WTC11 (cell line): Measurements from ENCODE around the gene C7. TPM values are rescaled to one million over a fixed set of nuclear protein-coding genes. Genes with fewer than 3 reads are reported as not detected.

ENCODE experiments used
- ATAC-seq: fragments of 200-7000 bp; cut with Tn5 transposase; 2 replicates; pipeline ENCODE4 v1.10.0; 2021; ENCODE audit warnings: mild to moderate bottlenecking, moderate library complexity
- CTCF ChIA-PET: fragments of 300-600 bp; sonication (Branson Sonifier 250); formaldehyde crosslinking; loops from one replicate; lab custom pipeline; 2021; ENCODE audit warnings: antibody characterized with exemption; lab: Charles Lee
- POLR2A ChIA-PET: fragments of 350-600 bp; sonication (Branson Sonifier 250); formaldehyde crosslinking; loops from one replicate; lab custom pipeline; 2021; ENCODE audit warnings: antibody characterized with exemption; lab: Charles Lee
- DNase-seq: peaks from one replicate; pipeline ENCODE4 v3.0.0; 2021; ENCODE audit warnings: low spot score
- H3K27ac Mint-ChIP-seq: 2 replicates; pipeline ENCODE4 v1.8.0; 2021; ENCODE audit warnings: mixed read lengths
- H3K27me3 Mint-ChIP-seq: 2 replicates; pipeline ENCODE4 v1.8.0; 2021; ENCODE audit warnings: low read depth, mild to moderate bottlenecking, moderate library complexity, mixed read lengths
- H3K36me3 Mint-ChIP-seq: 2 replicates; pipeline ENCODE4 v1.8.0; 2021; ENCODE audit warnings: mixed read lengths
- H3K4me1 Mint-ChIP-seq: 2 replicates; pipeline ENCODE4 v1.8.0; 2022; ENCODE audit warnings: mixed read lengths
- H3K4me3 Mint-ChIP-seq: 2 replicates; pipeline ENCODE4 v1.8.0; 2021; ENCODE audit warnings: mild to moderate bottlenecking, moderate library complexity, mixed read lengths
- H3K9me3 Mint-ChIP-seq: 2 replicates; pipeline ENCODE4 v1.8.0; 2021; ENCODE audit warnings: mixed read lengths
- ATF1 ChIP-seq: sonication (generic); formaldehyde crosslinking; IDR thresholded peaks from 2 replicates; pipeline ENCODE4 v1.8.1; 2023; ENCODE audit warnings: mild to moderate bottlenecking, moderate library complexity, missing genetic modification reagents
- E2F1 ChIP-seq: sonication (generic); formaldehyde crosslinking; IDR thresholded peaks from 2 replicates; pipeline ENCODE4 v1.8.0; 2022; ENCODE audit warnings: mild to moderate bottlenecking, missing genetic modification reagents
- ELF4 ChIP-seq: sonication (generic); formaldehyde crosslinking; IDR thresholded peaks from 2 replicates; pipeline ENCODE4 v1.8.1; 2022; ENCODE audit warnings: low read depth, mild to moderate bottlenecking, moderate library complexity, missing genetic modification reagents
- FOXJ3 ChIP-seq: sonication (generic); formaldehyde crosslinking; IDR thresholded peaks from 2 replicates; pipeline ENCODE4 v1.9.0; 2021; ENCODE audit warnings: missing genetic modification reagents, mild to moderate bottlenecking, borderline replicate concordance
- GABPB1 ChIP-seq: sonication (generic); formaldehyde crosslinking; IDR thresholded peaks from 2 replicates; pipeline ENCODE4 v1.8.1; 2023; ENCODE audit warnings: mild to moderate bottlenecking, missing genetic modification reagents
- GRHL2 ChIP-seq: fragments of 250-450 bp; sonication (Bioruptor Pico); IDR thresholded peaks from 2 replicates; pipeline ENCODE4 v1.8.0; 2022; ENCODE audit warnings: mild to moderate bottlenecking, moderate library complexity; ENCODE audit not compliant: insufficient replicate concordance, severe bottlenecking
- IRF2 ChIP-seq: sonication (generic); formaldehyde crosslinking; IDR thresholded peaks from 2 replicates; pipeline ENCODE4 v1.8.0; 2022; ENCODE audit warnings: low read depth, missing genetic modification reagents, borderline replicate concordance
- KAT7 ChIP-seq: sonication (generic); formaldehyde crosslinking; IDR thresholded peaks from 2 replicates; pipeline ENCODE4 v1.8.1; 2023; ENCODE audit warnings: missing genetic modification reagents, mild to moderate bottlenecking, borderline replicate concordance
- MYBL2 ChIP-seq: sonication (generic); formaldehyde crosslinking; IDR thresholded peaks from 2 replicates; pipeline ENCODE4 v1.8.1; 2023; ENCODE audit warnings: mild to moderate bottlenecking, moderate library complexity, missing genetic modification reagents
- NFATC4 ChIP-seq: fragments of 250-450 bp; sonication (Bioruptor Pico); IDR thresholded peaks from 2 replicates; pipeline ENCODE4 v1.9.0; 2021; ENCODE audit warnings: mild to moderate bottlenecking
- NFE2L1 ChIP-seq: sonication (generic); formaldehyde crosslinking; IDR thresholded peaks from 2 replicates; pipeline ENCODE4 v1.8.1; 2023; ENCODE audit warnings: missing genetic modification reagents
- RELA ChIP-seq: sonication (generic); formaldehyde crosslinking; IDR thresholded peaks from 2 replicates; pipeline ENCODE4 v1.8.1; 2022; ENCODE audit warnings: missing genetic modification reagents, mild to moderate bottlenecking, borderline replicate concordance
- SOX15 ChIP-seq: fragments of 250-450 bp; sonication (Bioruptor Pico); IDR thresholded peaks from 2 replicates; pipeline ENCODE4 v1.9.0; 2021; ENCODE audit warnings: mild to moderate bottlenecking
- SP1 ChIP-seq: sonication (generic); formaldehyde crosslinking; conservative IDR thresholded peaks from 2 replicates; pipeline ENCODE4 v1.8.1; 2022; ENCODE audit warnings: missing genetic modification reagents
- ZNF317 ChIP-seq: sonication (generic); formaldehyde crosslinking; IDR thresholded peaks from 2 replicates; pipeline ENCODE4 v1.8.1; 2023; ENCODE audit warnings: low read depth, mild to moderate bottlenecking, moderate library complexity, missing genetic modification reagents, borderline replicate concordance
- total RNA-seq: library from RNA; stranded (reverse); gene quantifications from 3 replicates; pipeline ENCODE4 v1.2.3, GENCODE V29; 2021
- TF ChIP-seq, protein P1 (sequence below): fragments of 250-450 bp; sonication (Bioruptor Pico); IDR thresholded peaks from 2 replicates; pipeline ENCODE4 v1.9.0; 2021; ENCODE audit warnings: mild to moderate bottlenecking, borderline replicate concordance
- TF ChIP-seq, protein P2 (sequence below): sonication (generic); formaldehyde crosslinking; IDR thresholded peaks from 2 replicates; pipeline ENCODE4 v1.8.1; 2022; ENCODE audit warnings: mild to moderate bottlenecking, missing genetic modification reagents, moderate library complexity, borderline replicate concordance
- TF ChIP-seq, protein P3 (sequence below): sonication (generic); formaldehyde crosslinking; IDR thresholded peaks from 2 replicates; pipeline ENCODE4 v1.8.1; 2022; ENCODE audit warnings: missing genetic modification reagents, borderline replicate concordance
- TF ChIP-seq, protein P4 (sequence below): sonication (generic); formaldehyde crosslinking; conservative IDR thresholded peaks from 2 replicates; pipeline ENCODE4 v1.8.1; 2022; ENCODE audit warnings: mild to moderate bottlenecking, missing genetic modification reagents
- TF ChIP-seq, protein P5 (sequence below): sonication (generic); formaldehyde crosslinking; IDR thresholded peaks from 2 replicates; pipeline ENCODE4 v1.8.0; 2022; ENCODE audit warnings: mild to moderate bottlenecking, missing genetic modification reagents

Gene C7
- total RNA-seq, 1 experiment from 2014 or later, result 4.5 TPM

DNA sequence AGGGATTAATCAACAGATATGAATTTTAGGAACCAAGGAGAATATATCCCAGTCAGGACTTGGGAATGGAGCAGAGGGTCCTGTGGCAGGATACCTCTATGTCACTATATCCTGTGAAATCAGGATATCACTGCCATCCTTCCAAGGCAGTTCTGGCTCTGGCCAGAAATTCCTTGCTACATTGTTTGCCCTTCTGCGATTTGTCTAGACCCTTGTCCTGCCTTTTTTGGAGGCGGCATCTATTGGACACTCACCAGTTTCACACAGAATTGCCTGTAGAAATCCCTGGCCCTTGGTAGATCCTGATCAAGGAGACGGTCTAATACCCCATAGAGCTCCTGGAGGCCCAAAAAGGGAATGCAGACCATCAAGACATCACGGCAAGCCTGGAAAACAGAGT is 90.7 kb downstream of the C7 start:
- no peak for ATAC-seq
- H3K4me1 Mint-ChIP-seq, result no peaks in the 10 kb centered on the region
- H3K4me3 Mint-ChIP-seq, result no peak overlapping the region
- ChIA-PET POLR2A (no interaction called here), CTCF (no interaction called here)
- TF ChIP-seq GABPB1 (CRISPR knock-in tag), result no peak
- no peak for TF ChIP-seq NFATC4 (CRISPR knock-in tag)
- TF ChIP-seq SP1 (CRISPR knock-in tag), result no peak
- no peak for TF ChIP-seq MYBL2 (CRISPR knock-in tag)
- no peak for TF ChIP-seq GRHL2 (CRISPR knock-in tag)
- TF ChIP-seq ZNF317 (CRISPR knock-in tag), result no peak
- TF ChIP-seq RELA, result no peak
- TF ChIP-seq E2F1 (CRISPR knock-in tag), result no peak
- no peak for TF ChIP-seq KAT7 (CRISPR knock-in tag)
- no peak for TF ChIP-seq IRF2 (CRISPR knock-in tag)
- TF ChIP-seq, protein P1, sequence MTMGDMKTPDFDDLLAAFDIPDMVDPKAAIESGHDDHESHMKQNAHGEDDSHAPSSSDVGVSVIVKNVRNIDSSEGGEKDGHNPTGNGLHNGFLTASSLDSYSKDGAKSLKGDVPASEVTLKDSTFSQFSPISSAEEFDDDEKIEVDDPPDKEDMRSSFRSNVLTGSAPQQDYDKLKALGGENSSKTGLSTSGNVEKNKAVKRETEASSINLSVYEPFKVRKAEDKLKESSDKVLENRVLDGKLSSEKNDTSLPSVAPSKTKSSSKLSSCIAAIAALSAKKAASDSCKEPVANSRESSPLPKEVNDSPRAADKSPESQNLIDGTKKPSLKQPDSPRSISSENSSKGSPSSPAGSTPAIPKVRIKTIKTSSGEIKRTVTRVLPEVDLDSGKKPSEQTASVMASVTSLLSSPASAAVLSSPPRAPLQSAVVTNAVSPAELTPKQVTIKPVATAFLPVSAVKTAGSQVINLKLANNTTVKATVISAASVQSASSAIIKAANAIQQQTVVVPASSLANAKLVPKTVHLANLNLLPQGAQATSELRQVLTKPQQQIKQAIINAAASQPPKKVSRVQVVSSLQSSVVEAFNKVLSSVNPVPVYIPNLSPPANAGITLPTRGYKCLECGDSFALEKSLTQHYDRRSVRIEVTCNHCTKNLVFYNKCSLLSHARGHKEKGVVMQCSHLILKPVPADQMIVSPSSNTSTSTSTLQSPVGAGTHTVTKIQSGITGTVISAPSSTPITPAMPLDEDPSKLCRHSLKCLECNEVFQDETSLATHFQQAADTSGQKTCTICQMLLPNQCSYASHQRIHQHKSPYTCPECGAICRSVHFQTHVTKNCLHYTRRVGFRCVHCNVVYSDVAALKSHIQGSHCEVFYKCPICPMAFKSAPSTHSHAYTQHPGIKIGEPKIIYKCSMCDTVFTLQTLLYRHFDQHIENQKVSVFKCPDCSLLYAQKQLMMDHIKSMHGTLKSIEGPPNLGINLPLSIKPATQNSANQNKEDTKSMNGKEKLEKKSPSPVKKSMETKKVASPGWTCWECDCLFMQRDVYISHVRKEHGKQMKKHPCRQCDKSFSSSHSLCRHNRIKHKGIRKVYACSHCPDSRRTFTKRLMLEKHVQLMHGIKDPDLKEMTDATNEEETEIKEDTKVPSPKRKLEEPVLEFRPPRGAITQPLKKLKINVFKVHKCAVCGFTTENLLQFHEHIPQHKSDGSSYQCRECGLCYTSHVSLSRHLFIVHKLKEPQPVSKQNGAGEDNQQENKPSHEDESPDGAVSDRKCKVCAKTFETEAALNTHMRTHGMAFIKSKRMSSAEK (CRISPR knock-in tag), result no peak
- no peak for TF ChIP-seq FOXJ3
- TF ChIP-seq SOX15 (CRISPR knock-in tag), result no peak
- TF ChIP-seq, protein P2, sequence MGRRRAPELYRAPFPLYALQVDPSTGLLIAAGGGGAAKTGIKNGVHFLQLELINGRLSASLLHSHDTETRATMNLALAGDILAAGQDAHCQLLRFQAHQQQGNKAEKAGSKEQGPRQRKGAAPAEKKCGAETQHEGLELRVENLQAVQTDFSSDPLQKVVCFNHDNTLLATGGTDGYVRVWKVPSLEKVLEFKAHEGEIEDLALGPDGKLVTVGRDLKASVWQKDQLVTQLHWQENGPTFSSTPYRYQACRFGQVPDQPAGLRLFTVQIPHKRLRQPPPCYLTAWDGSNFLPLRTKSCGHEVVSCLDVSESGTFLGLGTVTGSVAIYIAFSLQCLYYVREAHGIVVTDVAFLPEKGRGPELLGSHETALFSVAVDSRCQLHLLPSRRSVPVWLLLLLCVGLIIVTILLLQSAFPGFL, result no peak
- TF ChIP-seq, protein P3, sequence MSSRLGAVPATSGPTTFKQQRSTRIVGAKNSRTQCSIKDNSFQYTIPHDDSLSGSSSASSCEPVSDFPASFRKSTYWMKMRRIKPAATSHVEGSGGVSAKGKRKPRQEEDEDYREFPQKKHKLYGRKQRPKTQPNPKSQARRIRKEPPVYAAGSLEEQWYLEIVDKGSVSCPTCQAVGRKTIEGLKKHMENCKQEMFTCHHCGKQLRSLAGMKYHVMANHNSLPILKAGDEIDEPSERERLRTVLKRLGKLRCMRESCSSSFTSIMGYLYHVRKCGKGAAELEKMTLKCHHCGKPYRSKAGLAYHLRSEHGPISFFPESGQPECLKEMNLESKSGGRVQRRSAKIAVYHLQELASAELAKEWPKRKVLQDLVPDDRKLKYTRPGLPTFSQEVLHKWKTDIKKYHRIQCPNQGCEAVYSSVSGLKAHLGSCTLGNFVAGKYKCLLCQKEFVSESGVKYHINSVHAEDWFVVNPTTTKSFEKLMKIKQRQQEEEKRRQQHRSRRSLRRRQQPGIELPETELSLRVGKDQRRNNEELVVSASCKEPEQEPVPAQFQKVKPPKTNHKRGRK (CRISPR knock-in tag), result no peak
- TF ChIP-seq, protein P4, sequence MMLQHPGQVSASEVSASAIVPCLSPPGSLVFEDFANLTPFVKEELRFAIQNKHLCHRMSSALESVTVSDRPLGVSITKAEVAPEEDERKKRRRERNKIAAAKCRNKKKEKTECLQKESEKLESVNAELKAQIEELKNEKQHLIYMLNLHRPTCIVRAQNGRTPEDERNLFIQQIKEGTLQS, result no peak
- no peak for TF ChIP-seq NFE2L1 (CRISPR knock-in tag)
- TF ChIP-seq ELF4, result no peak
- no peak for TF ChIP-seq ATF1 (CRISPR knock-in tag)
- TF ChIP-seq, protein P5, sequence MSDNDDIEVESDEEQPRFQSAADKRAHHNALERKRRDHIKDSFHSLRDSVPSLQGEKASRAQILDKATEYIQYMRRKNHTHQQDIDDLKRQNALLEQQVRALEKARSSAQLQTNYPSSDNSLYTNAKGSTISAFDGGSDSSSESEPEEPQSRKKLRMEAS (CRISPR knock-in tag), result no peak
- H3K36me3 Mint-ChIP-seq, result no peaks in the 10 kb centered on the region
- DNase-seq, result no peak
- no peaks in the 10 kb centered on the region; the same call in 1 of the 2 replicates for H3K27me3 Mint-ChIP-seq
- H3K27ac Mint-ChIP-seq, result no peak overlapping the region
- H3K9me3 Mint-ChIP-seq, result no peaks in the 10 kb centered on the region
